GM18508 (cell line): ENCODE data around the gene L3MBTL2.
"Not testable (repeated sequence)": the region's sequence is repeated elsewhere in the genome, so short reads cannot be mapped to it uniquely, and the experiment has no call there.

Experiments
- ATAC-seq: cut with Tn5 transposase; IDR thresholded peaks from one replicate; pipeline ENCODE4 v1.9.1; 2021; ENCODE audit warnings: moderate number of reproducible peaks; ENCODE audit not compliant: insufficient read depth, unreplicated experiment

Gene L3MBTL2

GRCh38 chr22:41239443-41240128 is 34.5 kb downstream of the L3MBTL2 start:
- no peak for ATAC-seq

GRCh38 chr22:41240377-41241132 is 35.4 kb downstream of the L3MBTL2 start, which contains the start of gene CHADL:
CHADL (minus strand) TSS chr22:41240931; CDS start chr22:41240881, 50 bp downstream.
- ATAC-seq = no peak

GRCh38 chr22:41241133-41241676 is 36.1 kb downstream of the L3MBTL2 start:
- no peak for ATAC-seq

- ATAC-seq = no peak
These were observed 37.4 kb downstream of the L3MBTL2 start for GRCh38 chr22:41242396-41243117.

GRCh38 chr22:41243361-41243760 is 38.2 kb downstream of the L3MBTL2 start:
- ATAC-seq = no peak

- ATAC-seq = no peak
These were observed 40.9 kb downstream of the L3MBTL2 start for GRCh38 chr22:41245917-41246499.

- ATAC-seq = no peak
These were observed 42.6 kb downstream of the L3MBTL2 start for GRCh38 chr22:41247703-41248102.

- ATAC-seq = no peak
These were observed 43.2 kb downstream of the L3MBTL2 start for GRCh38 chr22:41248314-41248713.

GRCh38 chr22:41248758-41249157 is 43.6 kb downstream of the L3MBTL2 start:
- ATAC-seq = no peak

GRCh38 chr22:41249442-41249841 is 44.3 kb downstream of the L3MBTL2 start:
- ATAC-seq = no peak

- no peak for ATAC-seq
These were observed 45.0 kb downstream of the L3MBTL2 start for GRCh38 chr22:41250127-41250526.

GRCh38 chr22:41252365-41252764 is 47.3 kb downstream of the L3MBTL2 start:
- no peak for ATAC-seq

GRCh38 chr22:41254230-41254629 is 49.1 kb downstream of the L3MBTL2 start:
- no peak for ATAC-seq

GRCh38 chr22:41256254-41257253 is 51.4 kb downstream of the L3MBTL2 start:
- ATAC-seq = no peak

- no peak for ATAC-seq
These were observed 52.6 kb downstream of the L3MBTL2 start for GRCh38 chr22:41257696-41258095.

- ATAC-seq = not testable (repeated sequence)
These were observed 54.6 kb downstream of the L3MBTL2 start for GRCh38 chr22:41259756-41260155.

- ATAC-seq = no peak
These were observed 55.8 kb downstream of the L3MBTL2 start for GRCh38 chr22:41260871-41261270.

GRCh38 chr22:41261541-41262249 is 56.6 kb downstream of the L3MBTL2 start:
- no peak for ATAC-seq
